Posterior cingulate gyrus (tissue), 11 donors: ENCODE results near the gene LRRC47.
"Not testable (repeated sequence)": the region's sequence is repeated elsewhere in the genome, so short reads cannot be mapped to it uniquely, and the experiment has no call there.

Experiments
- DNase-seq, 10 donors: peaks; one replicate each; pipeline versions ENCODE4 v3.0.0 to v3.0.0-alpha.2; 2020 to 2021; ENCODE audit warnings: mixed read lengths in 3 of 10
- intact Hi-C: fragments of 100-400 bp; cut with DNase I; formaldehyde crosslinking; loops from one replicate; pipeline ENCODE4 v1.15.1; 2023

LRRC47 gene

DNA sequence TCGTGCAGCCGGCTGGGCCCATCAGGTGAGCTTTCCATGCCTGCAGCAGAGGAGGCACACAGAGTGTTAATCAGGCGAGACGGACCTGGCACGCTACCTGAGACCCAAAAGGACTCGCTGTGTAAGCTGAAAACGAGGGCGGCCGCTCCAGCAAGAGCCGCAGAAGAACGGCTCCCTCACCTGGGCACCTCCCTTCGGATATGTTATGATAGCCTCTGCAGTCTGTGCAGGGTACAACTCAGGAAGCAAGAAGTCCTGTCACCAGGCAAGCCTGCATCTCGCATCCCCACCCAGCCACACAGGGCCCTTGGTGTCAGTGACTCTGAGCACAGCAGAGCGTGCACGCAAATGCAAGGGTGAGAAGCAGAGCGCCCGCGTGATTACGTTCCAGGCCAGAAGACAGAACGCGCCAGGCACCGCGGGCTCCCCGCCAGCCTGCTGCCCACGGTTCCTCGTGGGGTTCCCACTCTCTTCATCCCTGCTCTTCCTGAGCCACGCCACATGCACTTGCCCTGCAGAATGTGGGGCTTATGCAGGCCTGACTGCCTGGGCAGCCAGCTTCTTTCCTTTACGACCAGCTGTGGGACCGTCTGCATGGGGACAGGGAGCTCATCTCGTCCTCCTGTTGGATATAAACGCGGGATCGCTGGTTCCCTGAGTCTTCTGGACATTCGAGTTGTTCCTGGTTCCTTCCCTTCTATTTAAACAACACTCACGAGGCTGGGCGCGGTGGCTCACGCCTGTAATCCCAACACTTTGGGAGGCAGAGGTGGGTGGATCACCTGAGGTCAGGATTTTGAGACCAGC lies 20.2 kb upstream of the LRRC47 start:
- intact Hi-C loops = no loop called here
- peak in 2 of 10 donors; percentile 74 to 81 for DNase-seq

- peak in 1 of 10 donors; percentile 85 for DNase-seq
- intact Hi-C loops = no loop called here
These were observed 18.7 kb upstream of the LRRC47 start for GRCh38 chr1:3814771-3815561.

DNA sequence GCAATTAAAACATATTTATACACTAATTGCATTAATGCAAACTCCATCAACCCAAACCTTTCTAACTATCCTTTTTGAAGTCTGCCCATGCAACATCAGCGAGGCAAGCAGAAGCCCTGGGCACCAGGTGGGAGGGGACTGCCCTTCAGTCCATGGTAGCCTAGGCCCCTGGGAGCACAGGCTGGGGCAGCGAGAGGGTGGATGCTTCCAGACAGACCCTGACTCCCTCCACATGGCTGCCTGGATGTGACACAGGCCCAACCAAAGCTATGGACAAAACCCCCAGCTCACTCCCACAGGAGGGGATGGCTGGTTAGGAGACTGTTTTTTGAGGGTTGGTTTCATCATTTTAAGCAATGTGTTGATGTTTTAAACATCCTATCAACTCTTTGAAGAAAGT lies 17.8 kb upstream of the LRRC47 start:
- peak in 1 of 10 donors; percentile 63 for DNase-seq
- intact Hi-C loops = no loop called here

DNA sequence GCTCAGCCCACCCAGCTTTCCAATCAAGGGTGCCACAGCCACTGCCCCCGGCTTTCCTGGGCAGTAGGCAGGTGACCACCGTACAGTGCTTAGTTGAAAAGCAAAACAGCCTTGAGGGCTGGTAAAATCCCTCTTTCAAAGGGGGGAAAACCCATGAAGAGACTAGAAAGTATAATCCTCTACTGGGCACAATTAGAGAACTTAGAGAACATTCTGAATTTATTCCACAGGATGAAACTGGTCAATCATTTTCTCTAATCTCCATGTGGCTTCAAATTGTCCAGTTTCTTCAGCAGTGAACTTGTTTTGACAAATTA lies 15.3 kb upstream of the LRRC47 start:
- DNase-seq = no peak
- intact Hi-C loops = no loop called here

- DNase-seq = peak in 2 of 10 donors; percentile 1 to 45
- intact Hi-C loops = not testable (repeated sequence)
These were observed 14.0 kb upstream of the LRRC47 start for GRCh38 chr1:3810149-3810761.

GRCh38 chr1:3809680-3810079 lies 13.4 kb upstream of the LRRC47 start:
- intact Hi-C loops = no loop called here
- peak in 1 of 10 donors; percentile 14 for DNase-seq

GRCh38 chr1:3807769-3808168 lies 11.5 kb upstream of the LRRC47 start:
- DNase-seq = no peak
- intact Hi-C loops = no loop called here

DNA sequence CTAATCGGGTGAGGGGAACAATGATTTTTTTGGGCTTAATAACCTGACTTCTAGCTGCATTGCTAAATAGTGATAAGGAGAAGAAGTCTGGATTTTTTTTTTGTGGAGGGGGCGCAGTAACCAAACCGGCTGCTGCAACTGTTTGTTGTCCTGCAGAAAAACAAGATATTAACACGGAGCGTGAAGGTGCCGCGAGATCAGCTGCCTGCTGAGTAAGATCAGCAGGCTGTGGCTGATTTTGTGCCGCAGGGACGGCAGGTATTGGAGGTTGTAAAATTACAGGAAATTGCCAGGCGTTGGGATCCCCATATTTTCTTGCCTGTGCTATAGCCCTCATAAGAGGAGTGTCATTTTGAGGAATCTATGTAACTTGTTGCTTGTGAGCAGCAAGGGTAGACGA lies 8.7 kb upstream of the LRRC47 start:
- intact Hi-C loops = no loop called here
- DNase-seq = peak in 1 of 10 donors; percentile 35

DNA sequence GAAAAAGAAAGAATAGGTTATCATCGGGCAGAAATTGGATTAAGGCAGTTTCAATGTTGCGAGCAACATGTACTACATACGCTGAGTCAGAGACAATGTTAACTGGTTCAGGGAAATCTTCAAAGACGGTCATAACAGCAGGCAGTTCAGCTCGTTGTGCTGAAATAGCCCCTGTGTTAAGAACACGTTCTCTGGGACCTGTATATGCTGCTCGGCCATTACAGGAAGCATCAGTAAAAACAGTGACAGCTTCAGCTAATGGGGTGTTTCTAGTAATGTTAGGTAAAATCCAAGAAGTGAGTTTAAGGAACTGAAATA lies 8.3 kb upstream of the LRRC47 start:
- intact Hi-C loops = loop anchor here (5.0 kb wide), 1 partner anchor 352 kb away; the partner anchor contains the start of gene ARHGEF16
- not testable (repeated sequence) for DNase-seq

DNA sequence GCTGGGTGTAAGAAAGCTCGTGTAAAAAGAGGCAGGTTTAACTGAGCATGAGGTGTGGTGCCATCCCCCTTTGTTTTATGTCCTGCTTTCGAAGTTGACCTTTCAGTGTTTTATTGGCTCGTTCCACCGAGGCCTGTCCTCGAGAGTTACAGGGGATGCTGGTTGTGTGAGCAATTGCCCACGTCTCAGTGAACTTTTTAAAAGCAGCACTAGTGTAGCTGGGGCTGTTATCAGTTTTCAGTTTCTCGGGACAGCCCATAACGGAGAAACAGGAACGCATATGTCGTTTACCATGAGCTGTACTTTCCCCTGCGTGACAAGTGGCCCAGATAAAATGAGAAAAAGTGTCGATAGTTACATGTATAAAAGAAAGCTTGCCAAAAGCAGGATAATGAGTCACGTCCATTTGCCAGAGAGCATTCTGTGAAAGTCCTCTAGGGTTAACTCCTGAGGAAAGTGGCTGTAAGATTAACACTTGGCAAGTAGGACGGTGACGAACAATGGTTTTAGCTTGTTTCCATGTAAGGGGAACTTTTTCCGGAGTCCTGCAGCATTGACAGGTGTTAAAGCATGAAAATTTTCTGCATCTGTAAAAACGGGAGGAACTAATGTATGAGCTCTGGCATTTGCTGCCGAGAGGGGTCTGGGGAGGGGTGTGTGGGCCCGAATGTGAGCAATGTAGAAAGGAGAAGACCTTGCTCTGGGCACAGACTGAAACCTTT lies 7.8 kb upstream of the LRRC47 start:
- DNase-seq = peak in 1 of 10 donors; percentile 10
- intact Hi-C loops = loop anchor here (5.0 kb wide), 1 partner anchor 352 kb away; the partner anchor contains the start of gene ARHGEF16

GRCh38 chr1:3800795-3801194 lies 4.5 kb upstream of the LRRC47 start:
- intact Hi-C loops = loop anchor here (5.0 kb wide), 1 partner anchor 348 kb away; the partner anchor contains the start of gene ARHGEF16
- not testable (repeated sequence) for DNase-seq

GRCh38 chr1:3799976-3800685 lies 3.8 kb upstream of the LRRC47 start:
- DNase-seq = peak in 3 of 10 donors; percentile 13 to 57 (median 42)
- intact Hi-C loops = loop anchor here (5.0 kb wide), 1 partner anchor 348 kb away; the partner anchor contains the start of gene ARHGEF16

GRCh38 chr1:3795453-3796214 lies 664 bp downstream of the LRRC47 start:
- intact Hi-C loops = no loop called here
- DNase-seq = peak in 2 of 10 donors; percentile 80 to 89

DNA sequence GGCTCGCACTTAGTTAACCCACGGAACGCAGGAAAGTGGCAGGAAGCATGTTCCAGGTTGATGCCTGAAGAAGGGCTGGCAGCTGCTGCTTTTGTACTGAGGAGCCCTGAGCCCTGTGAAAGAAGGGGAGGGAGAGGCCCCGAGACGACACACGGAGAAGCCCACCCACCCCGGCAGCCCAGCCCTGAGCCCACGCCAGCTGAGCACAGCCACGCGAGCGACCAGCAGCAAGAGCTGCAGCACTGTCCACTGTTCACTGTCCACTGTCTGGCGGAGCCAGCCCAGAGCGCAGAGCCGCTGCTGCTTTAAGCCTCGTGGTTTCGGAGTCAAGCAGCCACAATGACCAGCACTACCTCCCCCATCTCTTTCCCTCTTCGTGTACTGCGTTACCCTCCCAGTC lies 5.3 kb downstream of the LRRC47 start:
- DNase-seq = peak in 2 of 10 donors; percentile 24 to 25
- intact Hi-C loops = no loop called here

GRCh38 chr1:3790500-3790923 lies 5.8 kb downstream of the LRRC47 start:
- intact Hi-C loops = no loop called here
- peak in 2 of 10 donors; percentile 30 to 72 for DNase-seq

- intact Hi-C loops = no loop called here
- peak in 2 of 10 donors; percentile 57 to 60 for DNase-seq
These were observed 6.6 kb downstream of the LRRC47 start for GRCh38 chr1:3789421-3790300.

GRCh38 chr1:3788756-3789420 lies 7.4 kb downstream of the LRRC47 start:
- peak in 2 of 10 donors; percentile 62 to 80 for DNase-seq
- intact Hi-C loops = no loop called here
